ENCODE results near the gene NOL4L. TPM values are rescaled to one million over a fixed set of nuclear protein-coding genes. Genes with fewer than 3 reads are reported as not detected.

Gene NOL4L
- total and polyA plus RNA-seq, 2 experiments from 2014 or later = 38.8 to 39.2 TPM

DNA sequence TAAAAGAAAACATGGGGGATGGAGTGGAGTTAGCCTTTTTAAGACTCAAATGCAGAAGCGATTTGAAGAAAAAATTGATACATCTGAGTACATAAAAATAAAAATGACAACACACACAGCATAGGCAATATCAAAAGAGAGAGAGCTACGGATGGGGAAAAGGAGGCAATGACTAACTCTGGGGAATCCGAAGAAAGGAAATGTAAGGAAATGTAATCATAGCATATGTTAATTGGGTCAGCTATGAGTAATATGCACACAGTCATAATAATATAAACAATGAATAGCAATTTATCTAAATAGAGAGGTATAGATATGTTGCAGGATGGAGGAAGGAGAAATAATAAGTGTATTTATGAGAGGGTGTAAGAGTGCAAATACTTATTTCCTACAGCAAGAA lies 83.4 kb downstream of the NOL4L start (continued):
- TF ChIP-seq, protein P1, sequence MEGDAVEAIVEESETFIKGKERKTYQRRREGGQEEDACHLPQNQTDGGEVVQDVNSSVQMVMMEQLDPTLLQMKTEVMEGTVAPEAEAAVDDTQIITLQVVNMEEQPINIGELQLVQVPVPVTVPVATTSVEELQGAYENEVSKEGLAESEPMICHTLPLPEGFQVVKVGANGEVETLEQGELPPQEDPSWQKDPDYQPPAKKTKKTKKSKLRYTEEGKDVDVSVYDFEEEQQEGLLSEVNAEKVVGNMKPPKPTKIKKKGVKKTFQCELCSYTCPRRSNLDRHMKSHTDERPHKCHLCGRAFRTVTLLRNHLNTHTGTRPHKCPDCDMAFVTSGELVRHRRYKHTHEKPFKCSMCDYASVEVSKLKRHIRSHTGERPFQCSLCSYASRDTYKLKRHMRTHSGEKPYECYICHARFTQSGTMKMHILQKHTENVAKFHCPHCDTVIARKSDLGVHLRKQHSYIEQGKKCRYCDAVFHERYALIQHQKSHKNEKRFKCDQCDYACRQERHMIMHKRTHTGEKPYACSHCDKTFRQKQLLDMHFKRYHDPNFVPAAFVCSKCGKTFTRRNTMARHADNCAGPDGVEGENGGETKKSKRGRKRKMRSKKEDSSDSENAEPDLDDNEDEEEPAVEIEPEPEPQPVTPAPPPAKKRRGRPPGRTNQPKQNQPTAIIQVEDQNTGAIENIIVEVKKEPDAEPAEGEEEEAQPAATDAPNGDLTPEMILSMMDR (conservative IDR thresholded peaks at IDR 0.05; ENCODE audit: low read depth in 2 of 2) = no peak
- TF ChIP-seq, protein P2, sequence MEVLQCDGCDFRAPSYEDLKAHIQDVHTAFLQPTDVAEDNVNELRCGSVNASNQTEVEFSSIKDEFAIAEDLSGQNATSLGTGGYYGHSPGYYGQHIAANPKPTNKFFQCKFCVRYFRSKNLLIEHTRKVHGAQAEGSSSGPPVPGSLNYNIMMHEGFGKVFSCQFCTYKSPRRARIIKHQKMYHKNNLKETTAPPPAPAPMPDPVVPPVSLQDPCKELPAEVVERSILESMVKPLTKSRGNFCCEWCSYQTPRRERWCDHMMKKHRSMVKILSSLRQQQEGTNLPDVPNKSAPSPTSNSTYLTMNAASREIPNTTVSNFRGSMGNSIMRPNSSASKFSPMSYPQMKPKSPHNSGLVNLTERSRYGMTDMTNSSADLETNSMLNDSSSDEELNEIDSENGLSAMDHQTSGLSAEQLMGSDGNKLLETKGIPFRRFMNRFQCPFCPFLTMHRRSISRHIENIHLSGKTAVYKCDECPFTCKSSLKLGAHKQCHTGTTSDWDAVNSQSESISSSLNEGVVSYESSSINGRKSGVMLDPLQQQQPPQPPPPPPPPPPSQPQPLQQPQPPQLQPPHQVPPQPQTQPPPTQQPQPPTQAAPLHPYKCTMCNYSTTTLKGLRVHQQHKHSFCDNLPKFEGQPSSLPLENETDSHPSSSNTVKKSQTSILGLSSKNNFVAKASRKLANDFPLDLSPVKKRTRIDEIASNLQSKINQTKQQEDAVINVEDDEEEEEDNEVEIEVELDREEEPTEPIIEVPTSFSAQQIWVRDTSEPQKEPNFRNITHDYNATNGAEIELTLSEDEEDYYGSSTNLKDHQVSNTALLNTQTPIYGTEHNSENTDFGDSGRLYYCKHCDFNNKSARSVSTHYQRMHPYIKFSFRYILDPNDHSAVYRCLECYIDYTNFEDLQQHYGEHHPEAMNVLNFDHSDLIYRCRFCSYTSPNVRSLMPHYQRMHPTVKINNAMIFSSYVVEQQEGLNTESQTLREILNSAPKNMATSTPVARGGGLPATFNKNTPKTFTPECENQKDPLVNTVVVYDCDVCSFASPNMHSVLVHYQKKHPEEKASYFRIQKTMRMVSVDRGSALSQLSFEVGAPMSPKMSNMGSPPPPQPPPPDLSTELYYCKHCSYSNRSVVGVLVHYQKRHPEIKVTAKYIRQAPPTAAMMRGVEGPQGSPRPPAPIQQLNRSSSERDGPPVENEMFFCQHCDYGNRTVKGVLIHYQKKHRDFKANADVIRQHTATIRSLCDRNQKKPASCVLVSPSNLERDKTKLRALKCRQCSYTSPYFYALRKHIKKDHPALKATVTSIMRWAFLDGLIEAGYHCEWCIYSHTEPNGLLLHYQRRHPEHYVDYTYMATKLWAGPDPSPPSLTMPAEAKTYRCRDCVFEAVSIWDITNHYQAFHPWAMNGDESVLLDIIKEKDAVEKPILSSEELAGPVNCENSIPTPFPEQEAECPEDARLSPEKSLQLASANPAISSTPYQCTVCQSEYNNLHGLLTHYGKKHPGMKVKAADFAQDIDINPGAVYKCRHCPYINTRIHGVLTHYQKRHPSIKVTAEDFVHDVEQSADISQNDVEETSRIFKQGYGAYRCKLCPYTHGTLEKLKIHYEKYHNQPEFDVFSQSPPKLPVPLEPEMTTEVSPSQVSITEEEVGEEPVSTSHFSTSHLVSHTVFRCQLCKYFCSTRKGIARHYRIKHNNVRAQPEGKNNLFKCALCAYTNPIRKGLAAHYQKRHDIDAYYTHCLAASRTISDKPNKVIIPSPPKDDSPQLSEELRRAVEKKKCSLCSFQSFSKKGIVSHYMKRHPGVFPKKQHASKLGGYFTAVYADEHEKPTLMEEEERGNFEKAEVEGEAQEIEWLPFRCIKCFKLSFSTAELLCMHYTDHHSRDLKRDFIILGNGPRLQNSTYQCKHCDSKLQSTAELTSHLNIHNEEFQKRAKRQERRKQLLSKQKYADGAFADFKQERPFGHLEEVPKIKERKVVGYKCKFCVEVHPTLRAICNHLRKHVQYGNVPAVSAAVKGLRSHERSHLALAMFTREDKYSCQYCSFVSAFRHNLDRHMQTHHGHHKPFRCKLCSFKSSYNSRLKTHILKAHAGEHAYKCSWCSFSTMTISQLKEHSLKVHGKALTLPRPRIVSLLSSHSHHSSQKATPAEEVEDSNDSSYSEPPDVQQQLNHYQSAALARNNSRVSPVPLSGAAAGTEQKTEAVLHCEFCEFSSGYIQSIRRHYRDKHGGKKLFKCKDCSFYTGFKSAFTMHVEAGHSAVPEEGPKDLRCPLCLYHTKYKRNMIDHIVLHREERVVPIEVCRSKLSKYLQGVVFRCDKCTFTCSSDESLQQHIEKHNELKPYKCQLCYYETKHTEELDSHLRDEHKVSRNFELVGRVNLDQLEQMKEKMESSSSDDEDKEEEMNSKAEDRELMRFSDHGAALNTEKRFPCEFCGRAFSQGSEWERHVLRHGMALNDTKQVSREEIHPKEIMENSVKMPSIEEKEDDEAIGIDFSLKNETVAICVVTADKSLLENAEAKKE (CRISPR knock-in tag; IDR thresholded peaks at IDR 0.05) = no peak
- TF ChIP-seq STAT1 (IDR thresholded peaks at IDR 0.05; ENCODE audit: unreplicated experiment) = no peak
- no peak for TF ChIP-seq EZH2phosphoT487 (IDR thresholded peaks at IDR 0.05; ENCODE audit: unreplicated experiment)
- no peak for TF ChIP-seq CREB1 (CRISPR knock-in tag; IDR thresholded peaks at IDR 0.05; ENCODE audit: low read depth)
- TF ChIP-seq POLR2AphosphoS5 (IDR thresholded peaks at IDR 0.05; ENCODE audit: low read depth) = no peak
- TF ChIP-seq ETS1 (IDR thresholded peaks at IDR 0.05) = no peak

Measured in GM23338 (cell line).